Endothelial cell of umbilical vein (primary cell): ENCODE results near the gene TENM4. TPM values are rescaled to one million over a fixed set of nuclear protein-coding genes. Genes with fewer than 3 reads are reported as not detected.

ENCODE experiments used
- BruUV-seq: library from RNA; stranded (reverse); fragments of 400-500 nt; replicated peaks from 2 replicates; lab custom pipeline; 2021; lab: Mats Ljungman, UMichigan
- CTCF ChIA-PET: fragments of 300-600, 350-600 bp; sonication (Branson Sonifier 250); formaldehyde crosslinking; loops from one replicate; lab custom pipeline; 2021; ENCODE audit warnings: antibody characterized with exemption, inconsistent platforms; lab: Charles Lee
- POLR2A ChIA-PET: fragments of 300-600, 350-600 bp; sonication (Branson Sonifier 250); formaldehyde crosslinking; loops from one replicate; lab custom pipeline; 2021; ENCODE audit warnings: antibody characterized with exemption, inconsistent platforms; lab: Charles Lee
- DNase-seq: peaks from one replicate; pipeline ENCODE4 v3.0.0-alpha.2; 2011; ENCODE audit warnings: low read depth, low spot score
- FAIRE-seq: peaks from 2 replicates; lab custom pipeline; 2011; peaks lifted over from hg19 to GRCh38; lab: Jason Lieb, UNC
- H2AFZ ChIP-seq: 2 replicates; pipeline ENCODE4 v1.6.0; 2012; ENCODE audit warnings: low read depth, low read length, control low read depth, inconsistent platforms
- H3K27ac ChIP-seq: 2 replicates; pipeline ENCODE4 v1.5.1; 2011; ENCODE audit warnings: low read depth, mild to moderate bottlenecking, control low read depth, low read length, moderate library complexity; ENCODE audit not compliant: insufficient read depth
- H3K27me3 ChIP-seq, 2 experiments: 2 replicates each; pipeline versions ENCODE4 v1.6.0 to v1.6.1; 2011; ENCODE audit warnings: low read length in 2 of 2, mixed read lengths in 1 of 2; ENCODE audit not compliant: control insufficient read depth in 2 of 2, insufficient read depth in 2 of 2
- H3K36me3 ChIP-seq, 2 experiments: 2 replicates in 1 of 2; 3 replicates in 1 of 2; pipeline ENCODE4 v1.5.1; 2011; ENCODE audit warnings: low read length in 2 of 2, mild to moderate bottlenecking in 1 of 2, moderate library complexity in 1 of 2; ENCODE audit not compliant: control insufficient read depth in 2 of 2, insufficient read depth in 2 of 2; ENCODE audit errors: extremely low read depth in 1 of 2
- H3K4me1 ChIP-seq: 3 replicates; pipeline ENCODE4 v1.5.1; 2011; ENCODE audit warnings: mild to moderate bottlenecking, low read length; ENCODE audit not compliant: control insufficient read depth, insufficient read depth; ENCODE audit errors: extremely low read depth
- H3K4me2 ChIP-seq: 2 replicates; pipeline ENCODE4 v1.6.1; 2011; ENCODE audit warnings: low read length, control low read depth, mixed read lengths; ENCODE audit not compliant: insufficient read depth
- H3K4me3 ChIP-seq, 3 experiments: fragments of 200-600 bp in 1 of 3; sonication (generic), shearing (Covaris generic) in 1 of 3; replicated peaks in 1 of 3; 2 replicates each; pipeline ENCODE4 v1.5.1; 2011 to 2016; ENCODE audit warnings: control low read depth in 3 of 3, low read length in 3 of 3, mild to moderate bottlenecking in 2 of 3, inconsistent platforms in 1 of 3, low read depth in 1 of 3, moderate library complexity in 1 of 3; ENCODE audit not compliant: insufficient read depth in 1 of 3
- H3K79me2 ChIP-seq: 2 replicates; pipeline ENCODE4 v1.6.0; 2012; ENCODE audit warnings: low read length, inconsistent platforms; ENCODE audit not compliant: control insufficient read depth, insufficient read depth
- H3K9ac ChIP-seq: replicated peaks from 2 replicates; pipeline ENCODE3; 2011; ENCODE audit warnings: low read length, control low read depth; ENCODE audit not compliant: insufficient read depth; ENCODE audit errors: extremely low read depth
- H3K9me1 ChIP-seq: replicated peaks from 3 replicates; pipeline ENCODE4 v1.6.0; 2011; ENCODE audit warnings: mild to moderate bottlenecking, low read length; ENCODE audit not compliant: control insufficient read depth, insufficient read depth; ENCODE audit errors: extremely low read depth
- H3K9me3 ChIP-seq: replicated peaks from 2 replicates; pipeline ENCODE4 v1.5.1; 2012; ENCODE audit warnings: low read length, inconsistent platforms; ENCODE audit not compliant: control insufficient read depth, insufficient read depth
- H4K20me1 ChIP-seq: replicated peaks from 2 replicates; pipeline ENCODE3; 2011; ENCODE audit warnings: mild to moderate bottlenecking, low read length; ENCODE audit not compliant: control insufficient read depth, insufficient read depth; ENCODE audit errors: extremely low read depth
- CTCF ChIP-seq, 2 donors: IDR thresholded peaks; 1 replicate in 1 of 2; 2 replicates in 1 of 2; pipeline ENCODE4 v1.5.1; 2011; ENCODE audit warnings: low read length in 2 of 2, mild to moderate bottlenecking in 2 of 2, moderate library complexity in 2 of 2, control low read depth in 1 of 2, inconsistent platforms in 1 of 2, low read depth in 1 of 2; ENCODE audit not compliant: insufficient read depth in 1 of 2; ENCODE audit errors: extremely low read depth in 1 of 2
- EZH2 ChIP-seq: IDR thresholded peaks from 2 replicates; pipeline ENCODE4 v1.6.1; 2012; ENCODE audit warnings: borderline replicate concordance, low read depth, mild to moderate bottlenecking, moderate library complexity, low read length, inconsistent platforms; ENCODE audit not compliant: severe bottlenecking
- FOS ChIP-seq: IDR thresholded peaks from 2 replicates; pipeline ENCODE4 v1.6.1; 2011; ENCODE audit warnings: mild to moderate bottlenecking, low read length, moderate library complexity, borderline replicate concordance; ENCODE audit not compliant: insufficient read depth
- GATA2 ChIP-seq: IDR thresholded peaks from 2 replicates; pipeline ENCODE4 v1.7.0; 2011; ENCODE audit warnings: low read depth, mild to moderate bottlenecking, moderate library complexity, mixed read lengths, low read length; ENCODE audit not compliant: insufficient read length, insufficient read depth
- JUN ChIP-seq: IDR thresholded peaks from 2 replicates; pipeline ENCODE4 v1.6.1; 2011; ENCODE audit warnings: borderline replicate concordance, low read depth; ENCODE audit not compliant: insufficient read length, insufficient read depth
- MAX ChIP-seq: IDR thresholded peaks from 2 replicates; pipeline ENCODE4 v1.6.1; 2011; ENCODE audit not compliant: insufficient read depth, insufficient read length
- MYC ChIP-seq: IDR thresholded peaks from one replicate; pipeline ENCODE4 v1.6.1; 2011; ENCODE audit warnings: mild to moderate bottlenecking, low read depth, low read length
- POLR2A ChIP-seq: IDR thresholded peaks from 2 replicates; pipeline ENCODE4 v1.6.1; 2012; ENCODE audit warnings: low read depth, mild to moderate bottlenecking, control low read depth, low read length
- POLR2AphosphoS5 ChIP-seq: IDR thresholded peaks from 2 replicates; pipeline ENCODE4 v1.6.1; 2012; ENCODE audit warnings: low read depth, mild to moderate bottlenecking, control low read depth, low read length, moderate library complexity; ENCODE audit not compliant: insufficient read depth
- dilution Hi-C: fragments of 300-500 bp; cut with MboI; formaldehyde crosslinking; loops from one replicate; pipeline ENCODE4 v1.15.0; 2019; ENCODE audit warnings: low sequenced_read_pairs; ENCODE audit not compliant: extremely low pct_ligation_motif_present
- intact Hi-C: fragments of 100-400 bp; cut with micrococcal nuclease; formaldehyde crosslinking; loops from one replicate; pipeline ENCODE4 v1.10.0; 2022
- polyA plus RNA-seq, 4 experiments: library from polyadenylated mRNA; depleted of rRNA in 3 of 4; stranded (reverse) in 3 of 4; unstranded in 1 of 4; fragments of >200 nt; gene quantifications; 2 replicates each; pipeline versions ENCODE4 v1.2.1 to v1.2.3, GENCODE V29; 2011 to 2012; ENCODE audit warnings: missing spikeins in 1 of 4
- total RNA-seq: library from RNA; stranded (reverse); gene quantifications from 2 replicates; pipeline ENCODE4 v1.2.3, GENCODE V29; 2021

TENM4 gene
- total and polyA plus RNA-seq, 2 donors (not counting 3 experiments of a cell fraction or from before 2014, with no cell fraction given): 0.06 to 0.27 TPM

GRCh38 chr11:79287952-79288351 lies 152.9 kb downstream of the TENM4 start:
- intact Hi-C loops: no loop called here
- Histone ChIP-seq H3K79me2 (no peaks in the 10 kb centered on the region), H2AFZ (no peak overlapping the region), H3K4me1 (no peaks in the 10 kb centered on the region), H3K9me3 (peaks cover 2% of the 10 kb centered on the region), H3K4me3 (no peak overlapping the region), H3K9ac (no peak overlapping the region), H3K36me3 (no peaks in the 10 kb centered on the region), H3K9me1 (no peaks in the 10 kb centered on the region), H4K20me1 (no peaks in the 10 kb centered on the region), H3K27ac (no peak overlapping the region), H3K27me3 (no peaks in the 10 kb centered on the region), H3K4me2 (no peak overlapping the region)
- dilution Hi-C loops: no loop called here
- FAIRE-seq (no peak), DNase-seq (no peak)
- ChIA-PET CTCF (no interaction called here), POLR2A (no interaction called here)
- TF ChIP-seq EZH2: no peak
- no peak for TF ChIP-seq FOS
- no peak for TF ChIP-seq POLR2A
- TF ChIP-seq JUN: no peak
- TF ChIP-seq CTCF (IDR thresholded peaks at IDR 0.05; ENCODE audit: extremely low read depth in 1 of 2, insufficient read depth in 1 of 2, low read depth in 1 of 2, low read length in 2 of 2): no peak
- TF ChIP-seq GATA2: no peak
- TF ChIP-seq MYC: no peak
- TF ChIP-seq POLR2AphosphoS5: no peak
- no peak for TF ChIP-seq MAX
- BruUV-seq: no TSS peak
